Measurements from ENCODE around the gene STON2. TPM values are rescaled to one million over a fixed set of nuclear protein-coding genes. Genes with fewer than 3 reads are reported as not detected.

Gene STON2, protein sequence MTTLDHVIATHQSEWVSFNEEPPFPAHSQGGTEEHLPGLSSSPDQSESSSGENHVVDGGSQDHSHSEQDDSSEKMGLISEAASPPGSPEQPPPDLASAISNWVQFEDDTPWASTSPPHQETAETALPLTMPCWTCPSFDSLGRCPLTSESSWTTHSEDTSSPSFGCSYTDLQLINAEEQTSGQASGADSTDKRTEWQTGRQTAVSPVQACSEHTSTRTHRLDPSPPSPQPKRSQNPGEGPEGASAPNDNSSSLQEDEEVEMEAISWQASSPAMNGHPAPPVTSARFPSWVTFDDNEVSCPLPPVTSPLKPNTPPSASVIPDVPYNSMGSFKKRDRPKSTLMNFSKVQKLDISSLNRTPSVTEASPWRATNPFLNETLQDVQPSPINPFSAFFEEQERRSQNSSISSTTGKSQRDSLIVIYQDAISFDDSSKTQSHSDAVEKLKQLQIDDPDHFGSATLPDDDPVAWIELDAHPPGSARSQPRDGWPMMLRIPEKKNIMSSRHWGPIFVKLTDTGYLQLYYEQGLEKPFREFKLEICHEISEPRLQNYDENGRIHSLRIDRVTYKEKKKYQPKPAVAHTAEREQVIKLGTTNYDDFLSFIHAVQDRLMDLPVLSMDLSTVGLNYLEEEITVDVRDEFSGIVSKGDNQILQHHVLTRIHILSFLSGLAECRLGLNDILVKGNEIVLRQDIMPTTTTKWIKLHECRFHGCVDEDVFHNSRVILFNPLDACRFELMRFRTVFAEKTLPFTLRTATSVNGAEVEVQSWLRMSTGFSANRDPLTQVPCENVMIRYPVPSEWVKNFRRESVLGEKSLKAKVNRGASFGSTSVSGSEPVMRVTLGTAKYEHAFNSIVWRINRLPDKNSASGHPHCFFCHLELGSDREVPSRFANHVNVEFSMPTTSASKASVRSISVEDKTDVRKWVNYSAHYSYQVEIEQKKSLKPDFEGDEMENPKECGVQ
- not detected in 2 replicates for total RNA-seq (2014; rRNA removed; shearing (Covaris generic); ENCODE audit: low replicate concordance)

DNA sequence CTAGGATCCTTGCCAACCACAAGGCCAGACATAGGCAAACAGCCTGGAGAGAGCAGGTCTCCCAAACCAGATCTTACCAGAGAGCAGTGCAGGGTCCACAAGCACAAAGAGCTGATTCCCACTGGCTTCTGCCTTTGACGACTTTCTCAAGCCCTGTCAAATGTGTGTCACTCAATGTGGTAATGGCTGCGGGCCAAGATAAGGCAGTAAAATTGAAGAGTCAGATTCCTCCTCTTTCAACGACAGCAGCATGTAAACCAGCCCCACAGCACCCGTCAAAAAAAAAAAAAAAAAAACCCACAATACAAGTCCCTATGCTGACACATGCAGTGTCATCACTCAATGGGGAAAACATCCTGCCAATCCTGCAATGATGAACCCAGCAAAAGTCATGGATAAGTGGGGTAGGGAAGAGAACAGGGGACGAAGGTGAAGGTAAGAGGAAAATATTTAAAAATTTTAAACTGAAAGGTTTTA lies at the start of gene STON2:
TSS of gene STON2 (minus strand) at position 123 of the 477 bp plus-strand sequence. CDS start 1,942 bp downstream, outside the sequence.
- H4K20me1 ChIP-seq (ENCODE audit: insufficient read depth, low read depth, low read length): no peaks in the 10 kb centered on the region
- no peak within 1 kb of the TSS for H2AFZ ChIP-seq (ENCODE audit: low read length)
- DNase-seq: no peak
- H3K4me3 ChIP-seq (ENCODE audit: low read length): no peak within 1 kb of the TSS
- H3K9ac ChIP-seq (ENCODE audit: low read length): no peak within 1 kb of the TSS
- H3K9me3 ChIP-seq (ENCODE audit: low read length): no peaks in the 10 kb centered on the region
- no peak within 1 kb of the TSS for H3K4me2 ChIP-seq (ENCODE audit: low read depth, low read length, poor library complexity, severe bottlenecking)
- no peaks in the 10 kb centered on the region for H3K4me1 ChIP-seq (ENCODE audit: low read length)
- no peaks in the 10 kb centered on the region for H3K36me3 ChIP-seq (ENCODE audit: insufficient read depth, low read length)
- no peaks in the 10 kb centered on the region for H3K79me2 ChIP-seq (ENCODE audit: low read length)
- H3K27me3 ChIP-seq (ENCODE audit: low read length): no peaks in the 10 kb centered on the region; the same call in 1 of the 2 replicates
- no peaks in the 10 kb centered on the region for H3K9me2 ChIP-seq (replicated peaks; ENCODE audit: insufficient read depth, low read length)
- no peak within 1 kb of the TSS for H3K27ac ChIP-seq (ENCODE audit: low read length)

DNA sequence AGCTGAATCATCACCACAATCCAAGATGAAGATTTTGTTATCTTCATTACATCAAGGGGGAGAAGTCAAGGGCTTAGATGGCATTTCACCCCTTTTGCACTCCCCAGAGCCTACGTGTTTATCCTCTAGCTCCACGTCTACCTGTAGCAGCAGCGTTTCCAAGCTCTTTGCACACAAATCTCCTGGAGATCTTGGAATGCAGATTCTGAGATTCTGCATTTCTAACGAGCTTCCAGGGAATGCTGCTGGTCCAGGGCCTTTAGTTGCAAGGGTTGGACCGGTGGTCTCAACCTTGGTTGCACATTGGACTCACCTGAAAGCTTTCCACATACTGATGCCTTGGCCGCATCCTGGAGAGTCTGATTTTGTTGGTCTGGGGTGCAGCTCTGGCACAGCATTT lies 49.5 kb upstream of the STON2 start:
- Histone ChIP-seq H3K27ac (ENCODE audit: low read length) (no peak overlapping the region), H4K20me1 (ENCODE audit: insufficient read depth, low read depth, low read length) (no peaks in the 10 kb centered on the region), H3K79me2 (ENCODE audit: low read length) (no peaks in the 10 kb centered on the region), H3K9ac (ENCODE audit: low read length) (no peak overlapping the region), H3K36me3 (ENCODE audit: insufficient read depth, low read length) (no peaks in the 10 kb centered on the region), H3K9me2 (replicated peaks; ENCODE audit: insufficient read depth, low read length) (no peaks in the 10 kb centered on the region), H3K4me3 (ENCODE audit: low read length) (no peak overlapping the region), H3K4me2 (ENCODE audit: low read depth, low read length, poor library complexity, severe bottlenecking) (no peak overlapping the region), H3K27me3 (ENCODE audit: low read length) (0 out of 2 replicates have a peak, but pooled peaks cover 3% of the 10 kb centered on the region), H3K9me3 (ENCODE audit: low read length) (no peaks in the 10 kb centered on the region), H3K4me1 (ENCODE audit: low read length) (no peaks in the 10 kb centered on the region), H2AFZ (ENCODE audit: low read length) (no peak overlapping the region)
- DNase-seq: no peak

DNA sequence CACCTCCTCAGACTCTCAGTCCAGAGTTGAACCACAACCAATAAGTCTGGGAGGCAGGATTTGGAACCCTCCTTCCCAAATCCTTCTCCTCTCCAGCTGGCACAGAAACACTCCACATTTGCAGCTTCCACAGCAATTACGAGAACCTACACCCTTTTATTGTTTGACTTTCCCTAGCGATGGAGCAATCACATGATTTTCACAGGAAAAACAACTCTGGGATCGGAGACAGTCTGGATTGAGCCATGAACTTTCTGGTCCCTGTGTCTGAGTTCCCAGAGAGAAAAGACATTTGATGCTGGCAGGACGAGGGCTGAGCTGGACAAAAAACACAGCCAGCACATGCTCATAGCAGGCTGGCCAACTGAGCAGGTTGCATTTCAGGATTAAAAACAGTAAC lies 49.0 kb upstream of the STON2 start:
- Histone ChIP-seq H3K4me3 (ENCODE audit: low read length) (no peak overlapping the region), H2AFZ (ENCODE audit: low read length) (no peak overlapping the region), H3K27ac (ENCODE audit: low read length) (no peak overlapping the region), H4K20me1 (ENCODE audit: insufficient read depth, low read depth, low read length) (no peaks in the 10 kb centered on the region), H3K9me3 (ENCODE audit: low read length) (no peaks in the 10 kb centered on the region), H3K4me1 (ENCODE audit: low read length) (no peaks in the 10 kb centered on the region), H3K36me3 (ENCODE audit: insufficient read depth, low read length) (no peaks in the 10 kb centered on the region), H3K9ac (ENCODE audit: low read length) (no peak overlapping the region), H3K27me3 (ENCODE audit: low read length) (0 out of 2 replicates have a peak, but pooled peaks cover 3% of the 10 kb centered on the region), H3K9me2 (replicated peaks; ENCODE audit: insufficient read depth, low read length) (no peaks in the 10 kb centered on the region), H3K79me2 (ENCODE audit: low read length) (no peaks in the 10 kb centered on the region), H3K4me2 (ENCODE audit: low read depth, low read length, poor library complexity, severe bottlenecking) (no peak overlapping the region)
- DNase-seq: no peak

DNA sequence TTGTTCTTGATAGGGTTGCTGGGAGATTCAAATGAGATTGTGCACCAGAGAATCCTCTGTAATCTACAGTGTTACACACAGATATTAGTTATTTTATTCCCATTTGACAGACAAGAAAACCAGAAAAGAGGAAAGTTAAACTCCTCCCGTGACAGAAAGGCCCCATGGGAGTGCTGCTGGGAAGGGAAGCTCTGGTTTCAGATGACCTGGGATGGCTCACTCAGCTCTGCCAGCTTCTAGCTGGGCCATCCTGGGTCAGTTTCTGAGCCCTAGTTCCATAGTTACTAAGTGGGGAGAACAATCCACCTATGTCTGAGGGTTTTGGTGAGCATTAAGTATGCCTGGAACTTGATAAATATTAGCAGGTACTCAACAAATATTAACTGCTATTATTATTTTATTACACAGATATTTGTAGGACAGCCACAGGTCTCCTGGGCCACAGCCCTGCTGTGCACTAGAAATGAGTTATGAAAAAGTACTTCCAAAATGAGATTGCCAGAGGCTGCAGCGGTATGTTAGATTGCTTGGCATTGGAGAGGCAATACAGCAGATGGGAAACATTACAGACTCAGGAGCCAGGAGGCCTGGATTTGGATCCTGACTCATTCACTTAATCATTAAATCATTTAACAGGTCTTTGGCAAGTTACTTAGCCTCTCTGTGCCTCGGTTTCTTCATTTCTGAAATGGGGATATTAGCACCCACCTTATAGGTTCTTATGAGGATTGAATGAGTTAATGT lies 47.1 kb upstream of the STON2 start:
- Histone ChIP-seq H3K36me3 (ENCODE audit: insufficient read depth, low read length) (no peaks in the 10 kb centered on the region), H3K9me2 (replicated peaks; ENCODE audit: insufficient read depth, low read length) (no peaks in the 10 kb centered on the region), H3K4me2 (ENCODE audit: low read depth, low read length, poor library complexity, severe bottlenecking) (no peak overlapping the region), H3K4me3 (ENCODE audit: low read length) (no peak overlapping the region), H3K27ac (ENCODE audit: low read length) (no peak overlapping the region), H3K9ac (ENCODE audit: low read length) (no peak overlapping the region), H3K79me2 (ENCODE audit: low read length) (no peaks in the 10 kb centered on the region), H2AFZ (ENCODE audit: low read length) (no peak overlapping the region), H3K9me3 (ENCODE audit: low read length) (no peaks in the 10 kb centered on the region), H3K4me1 (ENCODE audit: low read length) (no peaks in the 10 kb centered on the region), H3K27me3 (ENCODE audit: low read length) (0 out of 2 replicates have a peak, but pooled peaks cover 3% of the 10 kb centered on the region), H4K20me1 (ENCODE audit: insufficient read depth, low read depth, low read length) (no peaks in the 10 kb centered on the region)
- DNase-seq: no peak

- Histone ChIP-seq H3K27ac (ENCODE audit: low read length) (no peak overlapping the region), H3K4me1 (ENCODE audit: low read length) (no peaks in the 10 kb centered on the region), H3K36me3 (ENCODE audit: insufficient read depth, low read length) (no peaks in the 10 kb centered on the region), H3K9ac (ENCODE audit: low read length) (no peak overlapping the region), H3K79me2 (ENCODE audit: low read length) (no peaks in the 10 kb centered on the region), H2AFZ (ENCODE audit: low read length) (no peak overlapping the region), H3K27me3 (ENCODE audit: low read length) (0 out of 2 replicates have a peak, but pooled peaks cover 3% of the 10 kb centered on the region), H3K4me3 (ENCODE audit: low read length) (no peak overlapping the region), H4K20me1 (ENCODE audit: insufficient read depth, low read depth, low read length) (no peaks in the 10 kb centered on the region), H3K4me2 (ENCODE audit: low read depth, low read length, poor library complexity, severe bottlenecking) (no peak overlapping the region), H3K9me2 (replicated peaks; ENCODE audit: insufficient read depth, low read length) (no peaks in the 10 kb centered on the region), H3K9me3 (ENCODE audit: low read length) (no peaks in the 10 kb centered on the region)
- DNase-seq: no peak
Observed at GRCh38 chr14:81446279-81447007, 46.3 kb upstream of the STON2 start.

DNA sequence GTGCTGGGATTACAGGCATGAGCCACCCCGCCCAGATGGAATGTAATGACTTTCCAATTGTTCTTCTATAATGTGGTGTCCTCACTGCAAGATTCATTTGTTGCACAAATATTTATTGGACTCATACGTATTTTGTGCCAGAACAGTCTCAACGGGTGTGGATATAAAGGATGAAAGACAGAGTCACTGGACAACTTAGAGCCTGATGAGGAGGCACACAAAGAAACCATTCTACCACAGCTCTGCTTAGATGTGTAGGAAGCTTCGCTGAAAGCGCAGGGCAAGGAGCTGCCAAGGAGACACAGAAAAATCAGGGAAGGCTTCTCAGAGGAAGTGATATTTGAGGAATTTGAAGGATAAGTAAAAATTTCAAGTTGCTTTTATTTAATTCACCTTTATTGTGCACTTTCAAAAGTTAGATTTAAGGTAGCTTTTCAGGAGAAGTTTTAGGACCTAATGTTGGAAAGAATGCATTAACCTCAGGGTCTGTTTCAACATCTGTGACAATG lies 41.6 kb upstream of the STON2 start:
- Histone ChIP-seq H3K4me2 (ENCODE audit: low read depth, low read length, poor library complexity, severe bottlenecking) (no peak overlapping the region), H2AFZ (ENCODE audit: low read length) (no peak overlapping the region), H3K27ac (ENCODE audit: low read length) (no peak overlapping the region), H3K9me2 (replicated peaks; ENCODE audit: insufficient read depth, low read length) (no peaks in the 10 kb centered on the region), H3K4me3 (ENCODE audit: low read length) (no peak overlapping the region), H4K20me1 (ENCODE audit: insufficient read depth, low read depth, low read length) (no peaks in the 10 kb centered on the region), H3K9me3 (ENCODE audit: low read length) (no peaks in the 10 kb centered on the region), H3K4me1 (ENCODE audit: low read length) (peaks cover 3% of the 10 kb centered on the region; the same call in 1 of the 2 replicates), H3K79me2 (ENCODE audit: low read length) (no peaks in the 10 kb centered on the region), H3K36me3 (ENCODE audit: insufficient read depth, low read length) (no peaks in the 10 kb centered on the region), H3K9ac (ENCODE audit: low read length) (no peak overlapping the region), H3K27me3 (ENCODE audit: low read length) (no peaks in the 10 kb centered on the region; the same call in 1 of the 2 replicates)
- DNase-seq: no peak

GRCh38 chr14:81440041-81440440 lies 39.9 kb upstream of the STON2 start:
- Histone ChIP-seq H3K27ac (ENCODE audit: low read length) (no peak overlapping the region), H3K9ac (ENCODE audit: low read length) (no peak overlapping the region), H3K4me3 (ENCODE audit: low read length) (no peak overlapping the region), H3K9me2 (replicated peaks; ENCODE audit: insufficient read depth, low read length) (no peaks in the 10 kb centered on the region), H3K79me2 (ENCODE audit: low read length) (no peaks in the 10 kb centered on the region), H3K4me2 (ENCODE audit: low read depth, low read length, poor library complexity, severe bottlenecking) (no peak overlapping the region), H3K4me1 (ENCODE audit: low read length) (peaks cover 3% of the 10 kb centered on the region; the same call in 1 of the 2 replicates), H4K20me1 (ENCODE audit: insufficient read depth, low read depth, low read length) (no peaks in the 10 kb centered on the region), H3K9me3 (ENCODE audit: low read length) (no peaks in the 10 kb centered on the region), H3K27me3 (ENCODE audit: low read length) (no peaks in the 10 kb centered on the region; the same call in 1 of the 2 replicates), H2AFZ (ENCODE audit: low read length) (no peak overlapping the region), H3K36me3 (ENCODE audit: insufficient read depth, low read length) (no peaks in the 10 kb centered on the region)
- DNase-seq: no peak

All from Karpas-422 (cell line).